GM21390 (cell line): ENCODE results near the gene LRP4.

Source experiments
- ATAC-seq: cut with Tn5 transposase; IDR thresholded peaks from one replicate; pipeline ENCODE4 v1.9.1; 2021; ENCODE audit not compliant: unreplicated experiment

Gene LRP4

GRCh38 chr11:46846510-46846830 lies 71.9 kb downstream of the LRP4 start:
- ATAC-seq, result no peak

- ATAC-seq, result peak; percentile 91
Observed at GRCh38 chr11:46845740-46846509, 72.4 kb downstream of the LRP4 start, which contains the start of gene CKAP5. TSS of gene CKAP5 (minus strand) at chr11:46846280. CDS start at chr11:46821231, 25,049 bp downstream.

- no peak for ATAC-seq
Observed at GRCh38 chr11:46845440-46845739, 73.0 kb downstream of the LRP4 start.

- ATAC-seq, result no peak
Observed at GRCh38 chr11:46840116-46840515, 78.2 kb downstream of the LRP4 start.

- no peak for ATAC-seq
Observed at GRCh38 chr11:46838501-46838900, 79.8 kb downstream of the LRP4 start.

GRCh38 chr11:46837860-46838259 lies 80.5 kb downstream of the LRP4 start:
- ATAC-seq, result no peak

GRCh38 chr11:46836870-46837269 lies 81.5 kb downstream of the LRP4 start:
- ATAC-seq, result no peak

- no peak for ATAC-seq
Observed at GRCh38 chr11:46836431-46836830, 81.9 kb downstream of the LRP4 start.

- ATAC-seq, result no peak
Observed at GRCh38 chr11:46835897-46836296, 82.5 kb downstream of the LRP4 start.

- no peak for ATAC-seq
Observed at GRCh38 chr11:46834821-46835220, 83.5 kb downstream of the LRP4 start.

GRCh38 chr11:46832511-46833214 lies 85.7 kb downstream of the LRP4 start:
- no peak for ATAC-seq

- ATAC-seq, result no peak
Observed at GRCh38 chr11:46827995-46828394, 90.4 kb downstream of the LRP4 start.

GRCh38 chr11:46826310-46827044 lies 91.9 kb downstream of the LRP4 start:
- ATAC-seq, result peak; percentile 99

- ATAC-seq, result no peak
Observed at GRCh38 chr11:46808799-46809431, 109.4 kb downstream of the LRP4 start.
